PC-9 (cell line): ENCODE results near the gene AOPEP.

Source experiments
- CTCF ChIP-seq: fragments of 200-600 bp; sonication (generic); conservative IDR thresholded peaks from 2 replicates; pipeline ENCODE4 v1.6.1; 2017; ENCODE audit warnings: mixed run types, antibody characterized with exemption, mild to moderate bottlenecking, moderate library complexity
- EZH2 ChIP-seq: fragments of 200-600 bp; sonication (generic); IDR thresholded peaks from 2 replicates; pipeline ENCODE4 v1.8.0; 2017; ENCODE audit warnings: antibody characterized with exemption, low read depth

GRCh38 chr9:94801234-94801633, 74.7 kb downstream of the AOPEP start:
- TF ChIP-seq CTCF (no peak), EZH2 (no peak)
